Measurements from ENCODE around the gene B3GALT6.

DNA sequence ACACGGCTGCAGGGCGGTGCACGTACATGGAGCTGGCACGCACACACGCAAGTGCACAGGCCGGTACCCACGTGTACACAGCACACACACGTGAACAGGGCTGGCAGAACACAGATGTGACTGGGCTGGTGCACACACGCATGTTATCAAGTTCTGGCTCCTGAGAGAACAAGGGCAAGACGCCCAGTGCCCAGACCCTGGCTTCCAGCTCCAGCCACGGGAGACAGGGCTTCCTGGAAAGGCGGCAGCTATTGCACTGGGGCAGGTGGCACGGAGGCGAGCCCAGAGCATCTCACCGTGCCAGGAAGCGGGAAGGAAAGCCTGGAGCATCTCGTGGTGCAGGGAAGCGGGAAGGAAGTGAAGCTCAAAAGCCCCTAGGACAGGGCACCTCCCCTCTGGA is 6.1 kb upstream of the B3GALT6 start:
- TF ChIP-seq, protein P1, sequence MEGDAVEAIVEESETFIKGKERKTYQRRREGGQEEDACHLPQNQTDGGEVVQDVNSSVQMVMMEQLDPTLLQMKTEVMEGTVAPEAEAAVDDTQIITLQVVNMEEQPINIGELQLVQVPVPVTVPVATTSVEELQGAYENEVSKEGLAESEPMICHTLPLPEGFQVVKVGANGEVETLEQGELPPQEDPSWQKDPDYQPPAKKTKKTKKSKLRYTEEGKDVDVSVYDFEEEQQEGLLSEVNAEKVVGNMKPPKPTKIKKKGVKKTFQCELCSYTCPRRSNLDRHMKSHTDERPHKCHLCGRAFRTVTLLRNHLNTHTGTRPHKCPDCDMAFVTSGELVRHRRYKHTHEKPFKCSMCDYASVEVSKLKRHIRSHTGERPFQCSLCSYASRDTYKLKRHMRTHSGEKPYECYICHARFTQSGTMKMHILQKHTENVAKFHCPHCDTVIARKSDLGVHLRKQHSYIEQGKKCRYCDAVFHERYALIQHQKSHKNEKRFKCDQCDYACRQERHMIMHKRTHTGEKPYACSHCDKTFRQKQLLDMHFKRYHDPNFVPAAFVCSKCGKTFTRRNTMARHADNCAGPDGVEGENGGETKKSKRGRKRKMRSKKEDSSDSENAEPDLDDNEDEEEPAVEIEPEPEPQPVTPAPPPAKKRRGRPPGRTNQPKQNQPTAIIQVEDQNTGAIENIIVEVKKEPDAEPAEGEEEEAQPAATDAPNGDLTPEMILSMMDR (conservative IDR thresholded peaks at IDR 0.05; ENCODE audit: low read depth, low read length): no peak
- TF ChIP-seq EZH2 (IDR thresholded peaks at IDR 0.05; ENCODE audit: low read length, unreplicated experiment): no peak

All from PC-3 (cell line).